GM12892 (cell line): ENCODE data around the gene KANK4.

ENCODE experiments used
- POLR2A ChIP-seq: IDR thresholded peaks from 2 replicates; pipeline ENCODE4 v1.6.1; 2011; ENCODE audit warnings: low read depth, low read length, control low read depth
- POLR2AphosphoS5 ChIP-seq: IDR thresholded peaks from 2 replicates; pipeline ENCODE4 v1.6.1; 2011; ENCODE audit warnings: low read depth, low read length, control low read depth

DNA sequence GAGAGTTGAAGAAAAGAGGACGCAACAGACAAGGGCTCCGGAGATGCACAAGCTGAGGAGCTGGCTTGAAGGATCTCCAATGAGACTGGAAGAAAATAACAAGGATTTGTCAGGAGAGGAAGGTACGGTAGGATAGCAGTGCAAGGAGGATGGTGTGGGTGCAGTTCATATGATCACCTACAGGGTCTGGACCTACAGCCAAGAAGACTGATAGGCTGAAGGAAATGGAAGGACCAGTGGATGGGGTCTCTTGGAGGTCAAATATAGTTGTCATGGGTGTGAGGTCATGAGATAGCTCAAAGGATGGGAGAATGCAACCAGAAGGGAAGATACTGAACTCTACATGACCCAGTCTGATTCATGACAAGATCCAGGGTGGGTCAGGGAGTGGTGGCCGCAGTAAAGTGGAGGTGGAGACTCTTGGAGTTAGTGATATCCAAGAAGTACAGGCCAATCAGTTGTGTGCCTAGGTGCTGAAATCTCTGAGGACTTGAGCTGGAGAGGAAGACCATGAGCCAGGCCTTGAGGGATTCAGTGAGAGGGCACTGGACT is 15.3 kb upstream of the KANK4 start:
- no peak for TF ChIP-seq POLR2AphosphoS5
- TF ChIP-seq POLR2A = no peak
